Measurements from ENCODE around the gene KCNAB2. TPM values are rescaled to one million over a fixed set of nuclear protein-coding genes. Genes with fewer than 3 reads are reported as not detected.

KCNAB2 gene
- total RNA-seq, 1 experiment from 2014 or later = 28.5 TPM

GRCh38 chr1:6008084-6008415 lies 37.6 kb upstream of the KCNAB2 start:
- no peaks in the 10 kb centered on the region for H3K4me1 ChIP-seq (ENCODE audit: insufficient read depth, low read length)
- DNase-seq = no peak
- POLR2A ChIA-PET (ENCODE audit: unreplicated experiment) = no interaction called here
- H3K9me3 ChIP-seq (ENCODE audit: low read length) = no peaks in the 10 kb centered on the region
- TF ChIP-seq EZH2phosphoT487 (IDR thresholded peaks at IDR 0.05; ENCODE audit: borderline replicate concordance, low read length) (no peak), EZH2 (IDR thresholded peaks at IDR 0.05; ENCODE audit: low read length, unreplicated experiment) (no peak), CTCF (conservative IDR thresholded peaks at IDR 0.05; ENCODE audit: low read depth, low read length) (no peak)
- no peak overlapping the region for H3K4me2 ChIP-seq (ENCODE audit: low read length)
- ATAC-seq = no peak
- no peaks in the 10 kb centered on the region for H3K27me3 ChIP-seq (ENCODE audit: low read length)
- H3K4me3 ChIP-seq (ENCODE audit: low read length) = no peak overlapping the region
- no peak overlapping the region for H3K27ac ChIP-seq (ENCODE audit: low read length)
- no peaks in the 10 kb centered on the region for H3K9me2 ChIP-seq (replicated peaks; ENCODE audit: low read length)
- H4K20me1 ChIP-seq (ENCODE audit: low read length) = no peaks in the 10 kb centered on the region
- no peaks in the 10 kb centered on the region for H3K36me3 ChIP-seq (ENCODE audit: low read depth, low read length)
- no peaks in the 10 kb centered on the region for H3K79me2 ChIP-seq (ENCODE audit: low read length)
- CTCF ChIA-PET = no interaction called here
- intact Hi-C loops (cut with micrococcal nuclease) = no loop called here
- H2AFZ ChIP-seq (ENCODE audit: low read length) = no peak overlapping the region
- no TSS peak for BruUV-seq (replicated peaks)
- H3K9ac ChIP-seq (ENCODE audit: low read length) = no peak overlapping the region
- no peaks in the 10 kb centered on the region for H3F3A ChIP-seq (ENCODE audit: low read length, unreplicated experiment)

- Histone ChIP-seq H3K79me2 (ENCODE audit: low read length) (no peaks in the 10 kb centered on the region), H3K9me2 (replicated peaks; ENCODE audit: low read length) (no peaks in the 10 kb centered on the region), H3K36me3 (ENCODE audit: low read depth, low read length) (no peaks in the 10 kb centered on the region), H3K4me3 (ENCODE audit: low read length) (no peak overlapping the region), H3K4me2 (ENCODE audit: low read length) (no peak overlapping the region), H3K9ac (ENCODE audit: low read length) (no peak overlapping the region), H3F3A (ENCODE audit: low read length, unreplicated experiment) (no peaks in the 10 kb centered on the region), H3K27ac (ENCODE audit: low read length) (no peak overlapping the region), H3K4me1 (ENCODE audit: insufficient read depth, low read length) (no peaks in the 10 kb centered on the region), H4K20me1 (ENCODE audit: low read length) (no peaks in the 10 kb centered on the region), H2AFZ (ENCODE audit: low read length) (no peak overlapping the region), H3K9me3 (ENCODE audit: low read length) (no peaks in the 10 kb centered on the region), H3K27me3 (ENCODE audit: low read length) (no peaks in the 10 kb centered on the region)
- no peak for ATAC-seq
- ChIA-PET CTCF (no interaction called here), POLR2A (ENCODE audit: unreplicated experiment) (no interaction called here)
- BruUV-seq (replicated peaks) = no TSS peak
- TF ChIP-seq EZH2 (IDR thresholded peaks at IDR 0.05; ENCODE audit: low read length, unreplicated experiment) (no peak), EZH2phosphoT487 (IDR thresholded peaks at IDR 0.05; ENCODE audit: borderline replicate concordance, low read length) (no peak)
- no peak for DNase-seq
- intact Hi-C loops (cut with micrococcal nuclease) = no loop called here
Measured at GRCh38 chr1:6008696-6009095, 37.0 kb upstream of the KCNAB2 start.

GRCh38 chr1:6009120-6010040 lies 36.3 kb upstream of the KCNAB2 start:
- H3K9me2 ChIP-seq (replicated peaks; ENCODE audit: low read length) = no peaks in the 10 kb centered on the region
- H3K27me3 ChIP-seq (ENCODE audit: low read length) = no peaks in the 10 kb centered on the region
- ATAC-seq (peak; percentile 18; the same call in 1 of the 2 replicates), DNase-seq (no peak)
- no peaks in the 10 kb centered on the region for H3K4me1 ChIP-seq (ENCODE audit: insufficient read depth, low read length)
- no peaks in the 10 kb centered on the region for H3K79me2 ChIP-seq (ENCODE audit: low read length)
- no peaks in the 10 kb centered on the region for H4K20me1 ChIP-seq (ENCODE audit: low read length)
- intact Hi-C loops (cut with micrococcal nuclease) = no loop called here
- BruUV-seq (replicated peaks) = no TSS peak
- POLR2A ChIA-PET (ENCODE audit: unreplicated experiment) = no interaction called here
- H3K4me3 ChIP-seq (ENCODE audit: low read length) = no peak overlapping the region
- no peak overlapping the region for H3K9ac ChIP-seq (ENCODE audit: low read length)
- CTCF ChIA-PET = no interaction called here
- no peak for TF ChIP-seq EZH2 (IDR thresholded peaks at IDR 0.05; ENCODE audit: low read length, unreplicated experiment)
- TF ChIP-seq CTCF (conservative IDR thresholded peaks at IDR 0.05; ENCODE audit: low read depth, low read length) = no peak
- TF ChIP-seq EZH2phosphoT487 (IDR thresholded peaks at IDR 0.05; ENCODE audit: borderline replicate concordance, low read length) = no peak
- H3K4me2 ChIP-seq (ENCODE audit: low read length) = no peak overlapping the region
- no peaks in the 10 kb centered on the region for H3K9me3 ChIP-seq (ENCODE audit: low read length)
- no peak overlapping the region for H2AFZ ChIP-seq (ENCODE audit: low read length)
- no peaks in the 10 kb centered on the region for H3K36me3 ChIP-seq (ENCODE audit: low read depth, low read length)
- H3K27ac ChIP-seq (ENCODE audit: low read length) = no peak overlapping the region
- H3F3A ChIP-seq (ENCODE audit: low read length, unreplicated experiment) = no peaks in the 10 kb centered on the region
